ENCODE measurements around the gene FAM24B. TPM values are rescaled to one million over a fixed set of nuclear protein-coding genes. Genes with fewer than 3 reads are reported as not detected.
"Not testable (repeated sequence)": the region's sequence is repeated elsewhere in the genome, so short reads cannot be mapped to it uniquely, and the experiment has no call there.

Gene FAM24B
- total RNA-seq, 1 donor from 2014 or later = 3.2 TPM

DNA sequence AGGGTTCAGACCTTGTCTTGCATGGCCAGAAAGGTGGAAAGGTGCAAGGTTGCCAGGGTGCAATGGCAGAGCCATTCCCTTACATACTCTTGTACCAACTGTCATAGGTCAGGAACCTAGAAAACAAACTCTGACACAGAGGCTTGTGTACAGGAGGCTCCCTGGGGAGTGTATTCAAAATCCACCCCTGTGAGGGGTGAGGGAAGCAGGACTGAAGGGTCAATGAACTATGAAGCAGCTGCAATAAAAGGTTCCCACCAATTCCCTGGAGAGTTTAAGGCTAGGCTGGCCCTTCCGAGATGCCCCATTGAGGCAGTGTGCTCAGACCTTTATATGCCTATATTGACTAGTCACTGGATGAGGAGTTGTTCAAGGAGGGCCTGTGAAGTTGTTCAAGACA, 19.9 kb downstream of the FAM24B start:
- no peak for DNase-seq (ENCODE audit: low read depth in 2 of 2)

GRCh38 chr10:122858042-122858441, 21.3 kb downstream of the FAM24B start:
- DNase-seq (ENCODE audit: low read depth in 2 of 2) = not testable (repeated sequence)

GRCh38 chr10:122856902-122857301, 22.5 kb downstream of the FAM24B start:
- DNase-seq (ENCODE audit: low read depth in 2 of 2) = no peak

DNA sequence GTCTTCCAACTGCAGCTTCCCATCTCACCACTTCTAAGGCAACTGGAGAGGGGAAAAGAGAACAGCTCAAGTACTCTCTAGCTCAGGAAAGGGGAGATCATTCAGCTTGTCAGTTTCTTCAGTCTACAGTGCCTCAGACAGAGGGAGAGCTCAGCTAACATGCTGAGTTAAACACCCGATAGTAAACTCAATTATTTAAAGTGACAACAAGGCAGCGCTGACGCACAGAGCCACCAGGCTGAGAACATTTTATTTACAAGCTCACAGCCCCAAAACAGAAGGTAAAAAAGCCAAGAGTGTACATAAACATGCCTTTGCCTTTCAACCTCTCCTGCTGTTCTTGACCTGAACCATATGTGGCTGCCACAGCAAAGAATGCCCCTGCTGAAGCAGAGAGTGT, 23.6 kb downstream of the FAM24B start:
- DNase-seq (ENCODE audit: low read depth in 2 of 2) = no peak

DNA sequence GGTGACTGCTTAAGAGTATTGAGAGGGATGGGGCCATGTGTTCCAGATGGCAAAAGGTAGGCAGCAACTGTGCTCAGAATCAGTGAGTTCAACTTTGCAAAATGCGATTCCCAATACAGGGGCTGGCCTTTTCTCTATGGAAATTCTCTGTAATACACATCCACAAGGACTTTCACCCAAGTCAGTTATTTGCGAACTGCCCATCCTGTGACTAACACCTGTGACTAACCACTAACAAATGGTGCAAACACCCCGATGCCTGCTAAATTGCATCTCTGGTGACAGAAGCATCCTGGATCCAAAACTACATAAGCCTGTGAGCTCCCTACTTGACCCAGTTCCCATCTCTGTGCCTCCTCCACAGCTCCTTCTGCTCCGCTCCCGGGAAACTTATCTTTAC, 24.7 kb downstream of the FAM24B start:
- peak in 1 of 2 donors; percentile 61 for DNase-seq (ENCODE audit: low read depth in 2 of 2)

- DNase-seq (ENCODE audit: low read depth in 2 of 2) = no peak
These were observed 25.6 kb downstream of the FAM24B start for GRCh38 chr10:122853665-122854313.

DNA sequence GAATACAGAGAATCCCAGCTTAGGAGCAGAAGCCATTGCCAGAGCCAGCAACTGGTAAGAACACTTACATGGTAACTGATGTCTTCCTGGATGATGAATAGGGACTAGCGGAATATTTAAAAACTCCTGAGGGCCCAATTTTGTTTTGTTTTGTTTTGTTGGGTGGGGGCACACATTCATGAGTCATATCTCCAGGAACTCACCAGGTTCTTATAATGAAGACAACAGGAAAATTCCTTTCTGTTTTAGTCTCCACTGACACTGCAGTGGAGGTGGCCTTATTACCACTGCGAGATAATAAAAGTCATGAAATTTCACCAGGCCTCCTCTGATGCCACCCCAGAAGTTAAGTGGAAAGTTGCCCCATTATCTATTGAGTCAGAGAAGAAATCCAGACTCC, 27.1 kb downstream of the FAM24B start:
- DNase-seq (ENCODE audit: low read depth in 2 of 2) = peak in 1 of 2 donors; percentile 67

DNA sequence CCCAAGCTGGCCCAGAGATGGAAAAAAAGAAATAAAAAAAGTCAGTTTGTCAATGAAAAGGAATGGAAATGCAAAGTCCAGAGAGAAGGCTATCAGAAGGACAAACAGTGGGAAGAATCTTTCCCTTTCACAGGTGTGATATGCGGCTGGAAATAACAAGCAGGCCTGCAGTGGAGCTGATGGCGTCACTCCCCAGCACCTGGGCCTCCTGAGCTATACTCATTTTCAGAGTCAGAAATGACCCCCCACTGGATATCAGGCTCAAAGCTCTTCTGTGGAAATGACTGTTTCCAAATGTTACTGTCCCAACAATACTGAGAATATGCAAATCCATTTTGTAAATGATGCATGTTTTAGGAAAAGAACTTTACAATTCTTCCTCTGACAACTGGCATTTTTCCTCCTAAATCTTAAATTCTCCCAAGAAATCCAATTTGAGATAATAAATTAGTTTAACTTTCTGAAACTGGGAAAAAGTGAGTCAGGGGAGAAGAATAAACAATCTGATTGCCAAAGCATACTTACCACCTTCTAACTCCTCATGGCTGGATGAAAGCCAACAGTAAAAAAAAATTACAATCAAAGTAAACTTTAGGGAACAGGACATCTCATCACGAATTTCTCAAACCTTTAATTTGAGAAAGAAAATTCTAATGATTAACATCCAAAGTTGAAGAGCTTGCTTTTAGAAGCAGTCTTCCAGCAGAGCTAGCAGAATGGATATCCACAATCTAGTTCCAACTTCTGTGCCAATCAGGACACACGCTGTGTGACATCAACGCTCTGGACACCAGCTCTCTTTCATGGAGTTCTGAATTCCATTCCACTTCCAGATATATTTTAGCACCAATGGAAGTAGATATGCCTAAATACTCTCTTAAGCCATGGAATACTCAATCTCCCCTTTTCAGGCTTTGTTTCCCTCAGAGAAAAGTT, 28.4 kb downstream of the FAM24B start:
- DNase-seq (ENCODE audit: low read depth in 2 of 2) = peak; percentile 26 to 81

- DNase-seq (ENCODE audit: low read depth in 2 of 2) = peak in 1 of 2 donors; percentile 70
These were observed 29.3 kb downstream of the FAM24B start for GRCh38 chr10:122849900-122850605.

GRCh38 chr10:122849090-122849489, 30.3 kb downstream of the FAM24B start:
- no peak for DNase-seq (ENCODE audit: low read depth in 2 of 2)

GRCh38 chr10:122847782-122848604, 31.4 kb downstream of the FAM24B start:
- peak in 1 of 2 donors; percentile 10 for DNase-seq (ENCODE audit: low read depth in 2 of 2)

GRCh38 chr10:122845783-122846332, 33.5 kb downstream of the FAM24B start, which contains the start of gene CUZD1:
CUZD1 (minus strand) TSS chr10:122845857; CDS start chr10:122845843, 14 bp downstream.
- no peak for DNase-seq (ENCODE audit: low read depth in 2 of 2)

- DNase-seq (ENCODE audit: low read depth in 2 of 2) = no peak
These were observed 35.2 kb downstream of the FAM24B start for GRCh38 chr10:122844146-122844545.

DNA sequence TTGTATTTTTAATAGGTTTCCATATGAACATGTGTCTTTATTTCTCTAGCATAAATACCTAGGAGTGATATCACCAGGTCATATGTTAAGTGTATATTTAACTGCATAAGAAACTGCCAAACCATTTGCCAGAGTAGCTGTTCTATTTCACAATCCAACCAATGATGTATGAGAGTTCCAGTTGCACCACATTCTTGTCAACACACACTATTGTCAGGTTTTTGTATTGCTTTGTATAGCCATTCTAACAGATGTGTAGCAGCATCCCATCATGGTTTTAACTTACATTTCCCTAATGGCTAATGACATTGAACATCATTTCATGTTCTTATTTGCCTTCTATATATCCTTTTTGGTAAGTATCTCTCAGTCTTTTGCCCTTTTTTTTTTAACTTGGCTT, 37.8 kb downstream of the FAM24B start:
- no peak for DNase-seq (ENCODE audit: low read depth in 2 of 2)

- DNase-seq (ENCODE audit: low read depth in 2 of 2) = no peak
These were observed 39.9 kb downstream of the FAM24B start for GRCh38 chr10:122839505-122839904.

DNA sequence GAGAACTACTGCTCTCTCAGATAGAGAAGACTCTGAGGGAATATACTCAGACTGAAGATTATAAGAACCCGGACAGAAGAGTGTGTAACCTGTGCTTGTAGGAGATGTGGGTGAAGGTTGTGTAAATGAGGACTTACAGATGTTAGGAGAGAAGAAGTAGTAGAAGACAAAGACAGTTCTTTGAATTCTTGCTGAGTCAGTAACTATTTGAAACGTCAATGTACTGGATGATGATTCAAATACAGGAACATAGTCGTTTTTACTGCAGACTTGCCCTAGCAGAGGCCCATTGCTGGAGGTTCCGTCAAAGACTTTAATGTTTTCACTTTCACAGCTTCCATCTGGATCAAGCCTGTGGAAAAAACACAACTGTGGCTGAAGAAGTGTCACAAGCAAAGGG, 40.5 kb downstream of the FAM24B start:
- no peak for DNase-seq (ENCODE audit: low read depth in 2 of 2)

DNA sequence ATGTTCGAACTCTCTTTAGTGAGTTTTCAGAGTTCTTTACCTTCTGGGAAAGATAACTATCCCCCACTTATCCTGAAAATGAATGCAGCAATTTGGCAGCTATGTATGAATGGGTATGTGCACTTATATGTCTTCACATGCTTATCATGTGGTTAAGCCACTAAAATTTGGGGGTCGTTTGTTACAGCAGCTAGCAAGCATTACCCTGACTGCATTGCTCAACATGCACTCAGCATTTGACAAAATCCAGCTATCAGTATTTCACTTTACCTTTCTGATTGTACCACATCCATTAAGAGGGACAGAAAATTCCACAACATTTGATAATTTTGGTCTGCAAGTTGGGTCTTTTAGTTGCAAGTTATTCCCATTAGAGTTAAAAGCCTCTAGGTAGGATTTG, 43.5 kb downstream of the FAM24B start:
- no peak for DNase-seq (ENCODE audit: low read depth in 2 of 2)

- DNase-seq (ENCODE audit: low read depth in 2 of 2) = no peak
These were observed 48.4 kb downstream of the FAM24B start for GRCh38 chr10:122830965-122831353.

DNA sequence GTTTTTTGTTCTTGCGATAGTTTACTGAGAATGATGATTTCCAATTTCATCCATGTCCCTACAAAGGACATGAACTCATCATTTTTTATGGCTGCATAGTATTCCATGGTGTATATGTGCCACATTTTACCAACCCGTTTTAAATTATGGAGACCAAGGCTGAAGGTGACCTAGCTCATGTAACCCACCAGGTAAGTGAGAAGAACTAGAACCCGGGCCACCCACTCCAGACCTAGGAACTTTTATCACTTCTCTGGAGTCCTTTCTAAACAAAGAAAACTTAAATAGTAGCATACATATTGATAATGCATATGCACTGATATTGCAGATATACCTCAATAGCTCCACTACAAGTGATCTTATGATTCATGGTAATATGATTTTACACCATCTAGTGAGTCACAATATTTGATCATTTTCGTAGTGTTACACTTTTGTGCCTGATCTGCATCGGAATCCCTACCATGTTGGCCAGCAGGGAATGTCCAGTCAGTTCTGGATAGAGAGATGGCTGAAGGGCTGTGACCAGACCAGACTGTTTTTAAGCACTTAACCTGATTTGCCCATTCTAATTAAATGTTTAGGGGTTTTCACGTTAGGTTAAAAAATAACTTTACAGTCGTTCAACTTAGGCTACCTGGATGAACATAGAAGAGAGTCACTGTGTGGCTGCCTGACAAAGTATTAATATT, 49.0 kb downstream of the FAM24B start:
- no peak for DNase-seq (ENCODE audit: low read depth in 2 of 2)

GRCh38 chr10:122829454-122829853, 49.9 kb downstream of the FAM24B start:
- no peak for DNase-seq (ENCODE audit: low read depth in 2 of 2)

Data from dermis microvascular lymphatic vessel endothelial cell (primary cell).